ENCODE results near the gene GPR152.
A peak's percentile ranks its signal among the peaks of the same experiment; 100 is the strongest.
"Not testable (repeated sequence)": the region's sequence is repeated elsewhere in the genome, so short reads cannot be mapped to it uniquely, and the experiment has no call there.

Gene GPR152

GRCh38 chr11:67482275-67482826, 29.8 kb upstream of the GPR152 start:
- Mint-ChIP-seq H3K27me3 (no peaks in the 10 kb centered on the region), H3K9me3 (peaks cover 0 to 3% of the 10 kb centered on the region in 2 donors), H3K4me3 (peak overlapping the region; percentile 94 to 96), H3K4me1 (peaks cover 42 to 49% of the 10 kb centered on the region in 2 donors), H3K36me3 (peaks cover 15 to 31% of the 10 kb centered on the region in 2 donors), H3K27ac (peak overlapping the region; percentile 99)
- DNase-seq = no peak
- peak; percentile 14 to 17 for ATAC-seq (replicated peaks)

DNA sequence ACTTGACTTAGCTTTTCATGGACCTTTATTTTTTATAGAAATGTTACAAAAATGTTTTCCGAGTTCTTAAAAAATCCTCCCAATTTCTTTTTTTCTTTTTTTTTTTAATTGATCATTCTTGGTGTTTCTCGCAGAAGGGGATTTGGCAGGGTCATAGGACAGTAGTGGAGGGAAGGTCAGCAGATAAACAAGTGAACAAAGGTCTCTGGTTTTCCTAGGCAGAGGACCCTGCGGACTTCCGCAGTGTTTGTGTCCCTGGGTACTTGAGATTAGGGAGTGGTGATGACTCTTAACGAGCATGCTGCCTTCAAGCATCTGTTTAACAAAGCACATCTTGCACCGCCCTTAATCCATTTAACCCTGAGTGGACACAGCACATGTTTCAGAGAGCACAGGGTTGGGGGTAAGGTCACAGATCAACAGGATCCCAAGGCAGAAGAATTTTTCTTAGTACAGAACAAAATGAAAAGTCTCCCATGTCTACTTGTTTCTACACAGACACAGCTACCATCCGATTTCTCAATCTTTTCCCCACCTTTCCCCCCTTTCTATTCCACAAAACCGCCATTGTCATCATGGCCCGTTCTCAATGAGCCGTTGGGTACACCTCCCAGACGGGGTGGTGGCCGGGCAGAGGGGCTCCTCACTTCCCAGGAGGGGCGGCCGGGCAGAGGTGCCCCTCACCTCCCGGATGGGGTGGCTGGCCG, 25.0 kb upstream of the GPR152 start:
- H3K27me3 Mint-ChIP-seq; DNase-seq; ATAC-seq (replicated peaks); H3K27ac Mint-ChIP-seq; H3K9me3 Mint-ChIP-seq; H3K36me3 Mint-ChIP-seq; H3K4me1 Mint-ChIP-seq; H3K4me3 Mint-ChIP-seq: not testable (repeated sequence)

DNA sequence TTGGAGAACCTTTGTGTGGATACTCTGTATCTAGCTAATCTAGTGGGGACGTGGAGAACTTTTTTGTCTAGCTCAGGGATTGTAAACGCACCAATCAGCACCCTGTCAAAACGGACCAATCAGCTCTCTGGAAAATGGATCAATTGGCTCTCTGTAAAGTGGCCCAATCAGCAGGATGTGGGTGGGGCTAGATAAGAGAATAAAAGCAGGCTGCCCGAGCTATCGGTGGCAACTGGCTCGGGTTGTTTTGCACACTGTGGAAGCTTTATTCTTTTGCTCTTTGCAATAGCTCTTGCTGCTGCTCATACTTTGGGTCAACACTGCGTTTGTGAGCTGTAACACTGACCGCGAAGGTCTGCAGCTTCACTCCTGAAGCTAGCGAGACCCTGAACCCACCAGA, 24.2 kb upstream of the GPR152 start:
- H3K27me3 Mint-ChIP-seq; H3K36me3 Mint-ChIP-seq; H3K4me3 Mint-ChIP-seq; H3K4me1 Mint-ChIP-seq; DNase-seq; ATAC-seq (replicated peaks); H3K9me3 Mint-ChIP-seq; H3K27ac Mint-ChIP-seq: not testable (repeated sequence)

DNA sequence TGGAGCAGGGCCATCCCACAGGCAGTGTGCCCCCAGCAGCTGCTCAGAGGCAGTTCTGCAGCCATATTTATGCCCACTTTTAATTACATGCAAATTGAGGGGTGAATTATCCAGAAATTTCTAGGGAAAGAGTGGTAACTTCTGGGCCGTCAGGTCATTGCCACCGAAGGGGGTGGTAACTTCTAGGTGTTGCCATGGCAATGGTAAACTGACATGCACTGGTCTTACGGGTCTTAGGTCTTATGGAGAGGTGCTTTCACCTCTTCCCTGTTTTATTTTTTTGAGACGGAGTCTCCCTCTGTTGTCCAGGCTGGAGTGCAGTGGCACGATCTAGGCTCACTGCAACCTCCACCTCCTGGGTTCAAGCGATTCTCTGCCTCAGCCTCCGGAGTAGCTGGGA, 20.4 kb upstream of the GPR152 start:
- H3K27me3 Mint-ChIP-seq = no peaks in the 10 kb centered on the region
- no peak for DNase-seq
- peaks cover 0 to 5% of the 10 kb centered on the region in 2 donors for H3K36me3 Mint-ChIP-seq
- H3K4me3 Mint-ChIP-seq = no peak overlapping the region
- H3K9me3 Mint-ChIP-seq = no peaks in the 10 kb centered on the region
- ATAC-seq (replicated peaks) = no peak
- H3K4me1 Mint-ChIP-seq = peaks cover 21 to 33% of the 10 kb centered on the region in 2 donors
- no peak overlapping the region for H3K27ac Mint-ChIP-seq

GRCh38 chr11:67470337-67471002, 17.9 kb upstream of the GPR152 start:
- Mint-ChIP-seq H3K4me3 (peak overlapping the region; percentile 92 to 93), H3K36me3 (peaks cover 8 to 9% of the 10 kb centered on the region in 2 donors), H3K27ac (peak overlapping the region; percentile 97), H3K27me3 (no peaks in the 10 kb centered on the region), H3K9me3 (no peaks in the 10 kb centered on the region), H3K4me1 (peaks cover 36 to 53% of the 10 kb centered on the region in 2 donors)
- ATAC-seq (replicated peaks) (peak; percentile 30 to 49), DNase-seq (no peak)

DNA sequence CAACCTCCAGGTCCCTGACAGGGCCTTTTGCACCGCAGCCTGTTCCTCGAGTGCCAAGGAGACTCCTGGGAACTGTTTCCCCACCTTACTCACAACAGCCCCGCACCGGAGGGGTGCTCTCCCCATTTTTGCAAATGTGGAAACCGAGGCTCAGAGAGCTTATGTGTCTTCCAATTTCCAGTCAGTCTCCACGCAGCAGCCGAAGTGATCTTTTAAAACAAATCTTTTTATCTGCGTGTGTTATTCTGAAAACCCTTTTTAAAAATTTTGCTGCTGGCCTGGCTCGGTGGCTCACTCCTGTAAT, 16.9 kb upstream of the GPR152 start:
- peaks cover 13 to 17% of the 10 kb centered on the region in 2 donors for H3K36me3 Mint-ChIP-seq

DNA sequence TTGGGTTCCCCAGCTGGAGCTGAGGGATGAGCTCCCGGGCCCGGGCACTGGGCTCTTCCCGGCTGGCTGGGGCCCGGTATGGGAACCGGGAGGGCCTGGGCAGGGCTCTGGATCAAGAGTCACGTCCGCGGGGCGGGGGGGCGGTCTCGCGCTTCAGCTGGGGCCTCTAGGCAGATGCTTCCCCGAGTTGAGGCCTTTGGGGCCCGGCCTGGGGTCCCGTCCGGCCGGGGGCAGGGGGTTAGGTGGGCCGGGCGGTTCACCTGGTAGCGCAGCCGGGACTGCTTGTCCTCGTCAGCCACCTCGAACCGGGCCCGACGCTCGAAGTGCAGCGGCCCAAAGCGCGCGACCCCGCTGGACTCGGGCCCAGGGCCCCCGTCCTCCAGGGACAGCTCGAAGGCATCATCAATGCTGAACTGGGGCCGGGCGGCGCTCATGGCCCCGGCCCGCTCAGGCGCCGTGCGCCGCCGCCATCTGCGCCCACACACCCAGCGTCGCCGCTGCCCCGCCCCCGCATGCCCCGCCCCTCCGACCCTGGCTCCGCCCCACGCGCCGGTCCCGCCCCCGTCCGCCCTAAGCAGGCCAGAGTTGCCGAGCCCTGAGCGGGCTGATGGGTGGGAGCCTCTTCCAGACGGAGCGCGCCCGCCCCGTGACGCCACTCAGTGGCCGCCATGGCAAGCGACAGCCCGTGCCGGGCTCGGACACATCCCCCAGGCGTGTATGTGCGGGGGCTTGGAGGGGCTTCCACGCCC, 16.4 kb upstream of the GPR152 start, which contains the start of gene TMEM134:
Gene TMEM134, minus strand, starts transcription at position 493 of the 749 bp plus-strand sequence. Its CDS starts 59 bp downstream, at position 434.
- no peaks in the 10 kb centered on the region for H3K27me3 Mint-ChIP-seq
- DNase-seq = peak; percentile 89
- ATAC-seq (replicated peaks) = peak; percentile 75 to 81
- no peaks in the 10 kb centered on the region for H3K9me3 Mint-ChIP-seq
- H3K4me3 Mint-ChIP-seq = peak within 1 kb of the TSS; percentile 92 to 93
- H3K36me3 Mint-ChIP-seq = peaks cover 13 to 17% of the 10 kb centered on the region in 2 donors
- peak within 1 kb of the TSS; percentile 97 for H3K27ac Mint-ChIP-seq
- peaks cover 44 to 68% of the 10 kb centered on the region in 2 donors for H3K4me1 Mint-ChIP-seq

More for the DNA sequence above, 16.9 kb upstream of the GPR152 start:
- ATAC-seq (replicated peaks) (no peak), DNase-seq (no peak)
- Mint-ChIP-seq H3K27ac (peak overlapping the region; percentile 97), H3K4me3 (peak overlapping the region; percentile 92 to 93), H3K4me1 (peaks cover 42 to 63% of the 10 kb centered on the region in 2 donors), H3K27me3 (no peaks in the 10 kb centered on the region), H3K9me3 (no peaks in the 10 kb centered on the region)

DNA sequence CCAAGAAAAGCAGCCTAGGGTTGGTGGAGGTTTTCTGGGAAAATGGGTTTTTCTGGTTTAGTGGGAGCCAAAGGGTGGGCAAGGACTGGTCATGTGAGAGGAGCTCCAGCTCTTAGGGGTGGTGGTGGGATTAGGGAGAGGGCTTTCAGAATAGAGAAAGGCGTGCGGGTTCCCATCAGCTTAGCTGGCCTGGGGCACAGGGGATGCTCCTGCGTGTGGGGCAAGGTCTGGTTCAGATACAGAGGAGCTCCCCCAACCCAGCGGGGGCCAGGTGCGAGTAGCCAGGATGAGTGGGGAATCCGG, 15.9 kb upstream of the GPR152 start:
- Mint-ChIP-seq H3K4me3 (peak overlapping the region; percentile 92 to 93), H3K27ac (peak overlapping the region; percentile 96), H3K36me3 (peaks cover 13 to 21% of the 10 kb centered on the region in 2 donors), H3K4me1 (peaks cover 44 to 73% of the 10 kb centered on the region in 2 donors), H3K27me3 (no peaks in the 10 kb centered on the region), H3K9me3 (no peaks in the 10 kb centered on the region)
- DNase-seq = no peak
- ATAC-seq (replicated peaks) = peak in 1 of 2 donors; percentile 9

- H3K27me3 Mint-ChIP-seq = no peaks in the 10 kb centered on the region
- H3K36me3 Mint-ChIP-seq = peaks cover 13 to 21% of the 10 kb centered on the region in 2 donors
- H3K4me3 Mint-ChIP-seq = peak overlapping the region; percentile 92 to 93
- ATAC-seq (replicated peaks) = no peak
- DNase-seq = no peak
- H3K27ac Mint-ChIP-seq = peak overlapping the region; percentile 96
- no peaks in the 10 kb centered on the region for H3K9me3 Mint-ChIP-seq
- peaks cover 44 to 76% of the 10 kb centered on the region in 2 donors for H3K4me1 Mint-ChIP-seq
Measured at GRCh38 chr11:67468056-67468455, 15.5 kb upstream of the GPR152 start.

GRCh38 chr11:67466962-67467771, 14.6 kb upstream of the GPR152 start:
- DNase-seq = no peak
- Mint-ChIP-seq H3K27ac (peak overlapping the region; percentile 96), H3K9me3 (no peaks in the 10 kb centered on the region), H3K4me1 (peaks cover 48 to 80% of the 10 kb centered on the region in 2 donors), H3K27me3 (no peaks in the 10 kb centered on the region), H3K4me3 (peak overlapping the region; percentile 92 to 93), H3K36me3 (peaks cover 13 to 21% of the 10 kb centered on the region in 2 donors)
- ATAC-seq (replicated peaks) = no peak

GRCh38 chr11:67466367-67466766, 13.8 kb upstream of the GPR152 start:
- Mint-ChIP-seq H3K9me3 (no peaks in the 10 kb centered on the region), H3K27ac (peak overlapping the region; percentile 37), H3K4me1 (peaks cover 40 to 73% of the 10 kb centered on the region in 2 donors), H3K27me3 (no peaks in the 10 kb centered on the region), H3K4me3 (peak overlapping the region in 1 of 2 donors; percentile 25), H3K36me3 (peaks cover 13 to 21% of the 10 kb centered on the region in 2 donors)
- ATAC-seq (replicated peaks) = no peak
- no peak for DNase-seq

DNA sequence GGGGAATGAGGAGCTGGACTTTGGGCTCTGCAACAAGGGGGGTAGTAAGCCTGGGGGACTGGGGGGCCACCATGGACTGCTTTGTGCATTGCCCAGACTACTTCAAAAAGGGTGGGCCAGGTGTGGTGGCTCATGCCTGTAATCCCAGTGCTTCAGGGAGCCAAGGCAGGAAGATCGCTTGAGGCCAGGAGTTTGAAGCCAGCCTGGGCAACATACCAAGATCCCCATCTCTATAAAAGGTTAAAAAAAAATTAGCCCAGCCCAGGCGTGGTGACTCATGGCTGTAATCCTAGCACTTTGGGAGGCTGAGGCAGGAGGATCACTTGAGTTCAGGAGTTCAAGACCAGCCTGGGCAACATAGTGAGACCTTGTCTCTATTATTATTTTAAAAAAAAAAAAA, 13.0 kb upstream of the GPR152 start:
- H3K36me3 Mint-ChIP-seq = peaks cover 12 to 21% of the 10 kb centered on the region in 2 donors
- H3K9me3 Mint-ChIP-seq; H3K27me3 Mint-ChIP-seq; DNase-seq; ATAC-seq (replicated peaks): not testable (repeated sequence)
- H3K27ac Mint-ChIP-seq = peak overlapping the region; percentile 98
- peaks cover 37 to 72% of the 10 kb centered on the region in 2 donors for H3K4me1 Mint-ChIP-seq
- peak overlapping the region; percentile 94 to 99 for H3K4me3 Mint-ChIP-seq

DNA sequence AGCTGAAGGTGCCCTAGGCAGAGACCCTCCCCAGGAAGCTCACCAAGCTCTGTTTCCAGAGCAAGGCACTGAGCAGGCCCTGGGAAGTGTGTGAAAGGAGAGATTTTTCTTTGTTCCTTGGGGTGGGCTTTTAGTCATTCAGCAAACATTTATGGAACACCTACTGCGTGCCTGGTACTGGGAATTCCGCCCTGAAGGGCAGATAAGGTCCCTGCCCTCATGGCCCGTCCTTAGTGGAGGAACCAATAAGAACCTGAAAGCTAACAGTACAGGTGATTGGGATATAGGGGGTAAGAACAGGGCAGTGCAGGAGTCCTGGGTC, 12.6 kb upstream of the GPR152 start:
- H3K9me3 Mint-ChIP-seq = no peaks in the 10 kb centered on the region

More for the DNA sequence above, 12.6 kb upstream of the GPR152 start:
- Mint-ChIP-seq H3K36me3 (peaks cover 12 to 21% of the 10 kb centered on the region in 2 donors), H3K27me3 (no peaks in the 10 kb centered on the region), H3K4me1 (peaks cover 37 to 72% of the 10 kb centered on the region in 2 donors), H3K27ac (peak overlapping the region; percentile 98), H3K4me3 (peak overlapping the region; percentile 94 to 99)
- DNase-seq (no peak), ATAC-seq (replicated peaks) (no peak)

Data from stimulated activated naive B cell treated with anti-CD40 and anti-IgM and Interleukin-4, amounts not matched to agents 10 μg/mL and 1 μg/mL and 100 μg/mL, for 72 hours (primary cell).